SH-SY5Y (cell line): ENCODE measurements around the gene ZNF470.

Experiments
- GATA2 ChIP-seq: IDR thresholded peaks from 2 replicates; pipeline ENCODE4 v1.6.1; 2011; ENCODE audit warnings: mild to moderate bottlenecking, low read depth, low read length
- GATA3 ChIP-seq: IDR thresholded peaks from 2 replicates; pipeline ENCODE4 v1.6.1; 2011; ENCODE audit warnings: low read depth, mild to moderate bottlenecking, low read length, moderate library complexity

DNA sequence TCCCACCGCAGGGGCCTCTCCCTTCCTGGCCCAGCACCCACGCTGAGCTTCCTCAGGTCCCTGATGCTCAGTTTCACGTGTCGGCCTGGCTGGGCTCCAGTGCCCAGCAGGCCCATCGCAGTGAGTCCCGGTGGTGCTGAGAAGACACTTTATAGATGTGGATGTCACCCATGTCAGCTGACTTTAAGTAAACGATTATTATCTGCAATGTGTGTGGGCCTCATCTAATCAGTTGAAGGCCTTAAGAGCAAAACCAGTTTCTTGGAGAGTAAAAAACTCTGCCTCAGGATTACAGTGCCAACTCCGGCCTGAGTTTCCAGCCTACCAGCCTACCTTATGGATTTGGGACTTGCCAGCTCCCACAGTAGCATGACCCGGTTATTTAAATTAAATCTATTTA, 58.4 kb downstream of the ZNF470 start:
- TF ChIP-seq GATA3 (no peak), GATA2 (no peak)
